NB4 (cell line): ENCODE data around the gene FSIP1.

ENCODE experiments used
- MYC ChIP-seq: IDR thresholded peaks from 2 replicates; pipeline ENCODE4 v1.6.1; 2011; ENCODE audit warnings: low read depth, low read length
- POLR2A ChIP-seq: IDR thresholded peaks from 2 replicates; pipeline ENCODE4 v1.6.1; 2011; ENCODE audit warnings: mild to moderate bottlenecking; ENCODE audit not compliant: insufficient read length; ENCODE audit errors: extremely low read depth
- TF ChIP-seq, protein P1 (sequence below): IDR thresholded peaks from one replicate; pipeline ENCODE4 v1.5.1; 2012; ENCODE audit warnings: low read depth, low read length

DNA sequence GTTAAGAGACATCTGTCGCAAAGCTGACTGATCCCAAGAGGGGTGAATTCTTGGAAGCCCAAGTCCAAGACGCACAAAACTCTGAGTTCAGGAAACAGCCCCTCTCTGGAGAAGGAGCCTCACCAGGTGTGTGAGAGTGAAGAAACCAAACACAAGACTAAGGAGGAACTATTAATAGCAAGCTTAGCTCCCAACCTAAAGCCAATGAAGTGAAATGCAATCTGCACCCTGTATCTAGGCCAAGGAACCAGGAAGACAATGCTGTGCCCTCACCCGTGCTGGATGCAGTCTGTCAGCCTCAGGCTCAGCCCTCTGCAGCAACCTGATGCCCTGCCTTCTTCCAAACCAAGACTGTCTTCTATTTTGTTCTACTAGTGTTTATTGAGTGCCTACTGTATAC lies 224.2 kb downstream of the FSIP1 start:
- TF ChIP-seq, protein P1, sequence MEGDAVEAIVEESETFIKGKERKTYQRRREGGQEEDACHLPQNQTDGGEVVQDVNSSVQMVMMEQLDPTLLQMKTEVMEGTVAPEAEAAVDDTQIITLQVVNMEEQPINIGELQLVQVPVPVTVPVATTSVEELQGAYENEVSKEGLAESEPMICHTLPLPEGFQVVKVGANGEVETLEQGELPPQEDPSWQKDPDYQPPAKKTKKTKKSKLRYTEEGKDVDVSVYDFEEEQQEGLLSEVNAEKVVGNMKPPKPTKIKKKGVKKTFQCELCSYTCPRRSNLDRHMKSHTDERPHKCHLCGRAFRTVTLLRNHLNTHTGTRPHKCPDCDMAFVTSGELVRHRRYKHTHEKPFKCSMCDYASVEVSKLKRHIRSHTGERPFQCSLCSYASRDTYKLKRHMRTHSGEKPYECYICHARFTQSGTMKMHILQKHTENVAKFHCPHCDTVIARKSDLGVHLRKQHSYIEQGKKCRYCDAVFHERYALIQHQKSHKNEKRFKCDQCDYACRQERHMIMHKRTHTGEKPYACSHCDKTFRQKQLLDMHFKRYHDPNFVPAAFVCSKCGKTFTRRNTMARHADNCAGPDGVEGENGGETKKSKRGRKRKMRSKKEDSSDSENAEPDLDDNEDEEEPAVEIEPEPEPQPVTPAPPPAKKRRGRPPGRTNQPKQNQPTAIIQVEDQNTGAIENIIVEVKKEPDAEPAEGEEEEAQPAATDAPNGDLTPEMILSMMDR, result no peak
- TF ChIP-seq POLR2A (no peak), MYC (no peak)
